Left renal pelvis (tissue), 4 donors: ENCODE measurements around the gene HRH3. TPM values are rescaled to one million over a fixed set of nuclear protein-coding genes. Genes with fewer than 3 reads are reported as not detected.

Experiments used
- DNase-seq, 4 donors: peaks; one replicate each; pipeline ENCODE4 v3.0.0-alpha.2; 2013; ENCODE audit warnings: low read depth in 4 of 4, low spot score in 3 of 4
- polyA plus RNA-seq, 4 donors: library from polyadenylated mRNA; unstranded; fragments of 120-200 nt; gene quantifications; one replicate each; pipeline ENCODE4 v1.2.1, GENCODE V29; 2013; ENCODE audit not compliant: insufficient read length in 4 of 4

HRH3 gene
- polyA plus RNA-seq, 4 donors: 0.07 to 0.37 (median 0.17) TPM; not detected in 1

- no peak for DNase-seq
Observed at GRCh38 chr20:62202083-62202395, 18.0 kb downstream of the HRH3 start.

- DNase-seq: no peak
Observed at GRCh38 chr20:62201173-62202082, 18.6 kb downstream of the HRH3 start.

GRCh38 chr20:62200491-62201172 is 19.4 kb downstream of the HRH3 start:
- DNase-seq: no peak

- no peak for DNase-seq
Observed at GRCh38 chr20:62198931-62199330, 21.1 kb downstream of the HRH3 start.

DNA sequence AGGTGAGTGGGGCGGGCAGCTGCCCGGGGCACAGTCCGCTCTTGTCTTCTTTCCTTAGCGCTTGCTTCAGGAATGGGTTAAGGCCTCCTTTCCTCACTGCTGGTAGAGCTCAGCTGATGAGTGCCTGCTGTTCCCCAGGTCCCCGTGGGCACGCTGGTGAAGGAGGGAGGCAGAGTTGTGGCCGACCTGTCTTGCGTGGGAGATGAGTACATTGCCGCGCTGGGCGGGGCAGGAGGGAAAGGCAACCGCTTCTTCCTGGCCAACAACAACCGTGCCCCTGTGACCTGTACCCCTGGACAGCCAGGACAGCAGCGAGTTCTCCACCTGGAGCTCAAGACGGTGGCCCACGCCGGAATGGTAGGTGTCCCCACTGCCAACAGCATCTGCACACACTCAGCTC is 21.6 kb downstream of the HRH3 start:
- no peak for DNase-seq

GRCh38 chr20:62197801-62198200 is 22.3 kb downstream of the HRH3 start:
- DNase-seq: no peak

- no peak for DNase-seq
Observed at GRCh38 chr20:62197311-62197710, 22.8 kb downstream of the HRH3 start.

- DNase-seq: no peak
Observed at GRCh38 chr20:62196286-62196685, 23.8 kb downstream of the HRH3 start.

DNA sequence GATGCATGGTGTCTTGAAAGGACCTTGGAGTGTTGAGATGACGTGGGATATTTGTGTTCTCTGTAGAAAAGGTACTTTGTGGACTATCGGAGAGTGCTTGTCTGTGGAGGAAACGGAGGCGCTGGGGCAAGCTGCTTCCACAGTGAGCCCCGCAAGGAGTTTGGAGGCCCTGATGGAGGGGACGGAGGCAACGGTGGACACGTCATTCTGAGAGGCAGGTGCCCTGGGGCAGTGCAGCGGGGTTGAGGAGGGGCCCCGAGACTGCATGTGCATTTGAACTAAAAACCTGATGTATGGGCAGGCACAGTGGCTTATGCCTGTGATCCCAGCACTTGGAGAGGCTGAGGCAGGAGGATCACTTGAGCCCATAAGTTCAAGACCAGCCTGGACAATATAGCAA is 24.3 kb downstream of the HRH3 start:
- no peak for DNase-seq

DNA sequence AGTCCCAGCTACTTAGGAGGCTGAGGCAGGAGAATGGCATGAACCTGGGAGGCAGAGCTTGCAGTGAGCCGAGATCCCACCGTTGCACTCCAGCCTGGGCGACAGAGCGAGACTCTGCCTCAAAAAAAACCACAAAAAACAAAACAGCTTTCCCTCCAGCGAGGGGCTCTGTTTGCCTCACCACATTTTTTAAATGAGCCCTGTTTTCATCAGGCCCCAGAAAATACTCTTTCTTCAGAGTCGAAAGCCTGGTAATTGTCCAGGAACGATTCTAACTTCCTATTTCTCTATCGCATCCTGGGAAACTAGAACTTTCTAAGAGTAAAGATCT is 25.0 kb downstream of the HRH3 start:
- no peak for DNase-seq

GRCh38 chr20:62193079-62194025 is 26.7 kb downstream of the HRH3 start:
- no peak for DNase-seq

DNA sequence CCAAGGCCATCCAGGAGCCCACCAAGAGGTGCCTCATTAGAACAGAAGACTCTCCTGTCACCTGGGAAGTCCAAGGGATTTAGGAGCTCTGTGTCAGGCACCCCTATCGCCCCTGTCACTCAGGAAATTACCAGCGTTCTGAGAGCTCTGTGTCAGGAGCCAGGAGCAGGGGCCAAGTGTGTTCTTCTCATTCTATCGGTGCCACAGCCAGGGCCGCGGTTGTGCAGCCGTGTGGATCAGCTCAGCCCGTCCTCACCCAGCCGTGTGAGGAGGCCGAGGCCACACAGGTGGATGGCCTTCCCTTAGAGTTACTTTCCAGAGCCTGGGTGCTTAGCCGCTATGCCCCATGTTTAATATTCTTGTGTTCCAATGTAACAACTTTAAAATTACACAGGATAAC is 27.4 kb downstream of the HRH3 start:
- DNase-seq: no peak

DNA sequence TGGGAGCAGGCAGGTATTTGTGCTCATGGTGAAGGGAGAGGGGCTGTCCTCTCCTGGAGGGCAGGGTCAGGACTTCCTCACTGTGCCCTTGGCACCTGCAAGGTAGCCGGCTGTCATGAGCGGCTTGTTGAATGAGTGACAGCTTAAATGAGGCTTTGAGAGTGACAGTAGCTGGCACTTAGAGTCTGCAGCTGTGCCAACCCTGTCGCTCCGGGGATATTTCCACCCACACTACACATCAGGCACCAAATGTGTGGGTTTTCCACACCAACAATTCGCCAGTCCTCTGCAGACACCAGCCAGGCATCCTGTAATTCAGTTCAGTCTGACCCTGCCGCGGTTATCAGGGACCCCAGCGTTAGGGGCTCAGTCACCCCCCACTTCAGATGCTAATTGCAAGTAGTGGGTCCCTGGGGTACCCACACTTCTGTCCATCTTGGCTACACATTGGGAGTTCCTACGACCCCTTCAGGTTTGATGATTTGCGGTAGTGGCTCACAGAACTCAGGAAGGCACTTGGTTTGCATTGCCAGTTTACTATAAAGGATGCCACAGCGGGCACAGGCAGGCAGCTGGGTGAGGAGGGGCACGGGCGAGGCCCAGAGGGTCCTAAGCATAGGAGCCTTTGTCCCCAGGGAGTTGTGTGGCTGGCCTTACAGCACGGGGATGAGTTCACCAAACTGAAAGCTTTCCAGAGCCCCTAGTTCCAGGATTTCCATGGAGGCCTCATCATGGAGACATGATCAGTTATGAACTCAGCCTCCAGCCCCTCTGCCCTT is 28.1 kb downstream of the HRH3 start:
- DNase-seq: no peak

- no peak for DNase-seq
Observed at GRCh38 chr20:62190639-62191411, 29.3 kb downstream of the HRH3 start.

GRCh38 chr20:62186887-62187866 is 32.9 kb downstream of the HRH3 start:
- no peak for DNase-seq

GRCh38 chr20:62186096-62186426 is 34.0 kb downstream of the HRH3 start:
- DNase-seq: no peak

DNA sequence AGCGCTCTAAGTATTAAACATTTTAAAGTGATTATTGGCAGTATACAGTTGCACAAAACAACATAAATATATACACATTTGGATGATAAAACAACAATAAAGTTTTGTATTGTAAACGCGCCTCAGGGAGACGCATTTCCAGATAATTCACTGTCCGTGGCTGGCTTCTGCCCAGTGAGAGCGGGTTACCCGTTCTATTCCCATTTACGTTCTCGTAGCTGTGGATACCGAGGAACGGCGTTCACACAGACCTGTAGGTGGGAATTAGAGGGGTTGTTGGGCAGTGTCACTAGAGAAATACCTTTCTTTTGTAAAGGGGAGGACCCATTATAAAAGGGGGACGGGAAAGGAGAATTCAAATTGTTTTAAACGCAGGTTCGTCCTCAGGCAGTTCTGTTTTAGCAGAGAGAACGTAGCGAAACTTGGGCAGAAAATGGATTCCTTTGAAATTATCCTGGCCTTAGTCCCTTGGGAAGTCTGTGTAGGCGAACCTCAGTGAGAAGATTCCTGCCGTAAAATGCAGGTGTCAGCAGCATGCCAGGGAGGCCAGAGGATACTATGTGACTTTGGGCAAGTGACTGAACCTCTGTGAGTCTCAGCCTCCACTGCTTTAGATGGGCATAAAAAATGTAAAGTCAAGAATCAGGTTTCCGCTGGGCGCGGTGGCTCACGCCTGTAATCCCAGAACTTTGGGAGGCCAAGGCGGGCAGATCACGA is 36.5 kb downstream of the HRH3 start:
- no peak for DNase-seq
